ENCODE data around the gene CRELD1. TPM values are rescaled to one million over a fixed set of nuclear protein-coding genes. Genes with fewer than 3 reads are reported as not detected.
"Not testable (repeated sequence)": the region's sequence is repeated elsewhere in the genome, so short reads cannot be mapped to it uniquely, and the experiment has no call there.

The CRELD1 gene
- total RNA-seq, 4 donors from 2014 or later = 54.3 to 80.0 (median 64.6) TPM

DNA sequence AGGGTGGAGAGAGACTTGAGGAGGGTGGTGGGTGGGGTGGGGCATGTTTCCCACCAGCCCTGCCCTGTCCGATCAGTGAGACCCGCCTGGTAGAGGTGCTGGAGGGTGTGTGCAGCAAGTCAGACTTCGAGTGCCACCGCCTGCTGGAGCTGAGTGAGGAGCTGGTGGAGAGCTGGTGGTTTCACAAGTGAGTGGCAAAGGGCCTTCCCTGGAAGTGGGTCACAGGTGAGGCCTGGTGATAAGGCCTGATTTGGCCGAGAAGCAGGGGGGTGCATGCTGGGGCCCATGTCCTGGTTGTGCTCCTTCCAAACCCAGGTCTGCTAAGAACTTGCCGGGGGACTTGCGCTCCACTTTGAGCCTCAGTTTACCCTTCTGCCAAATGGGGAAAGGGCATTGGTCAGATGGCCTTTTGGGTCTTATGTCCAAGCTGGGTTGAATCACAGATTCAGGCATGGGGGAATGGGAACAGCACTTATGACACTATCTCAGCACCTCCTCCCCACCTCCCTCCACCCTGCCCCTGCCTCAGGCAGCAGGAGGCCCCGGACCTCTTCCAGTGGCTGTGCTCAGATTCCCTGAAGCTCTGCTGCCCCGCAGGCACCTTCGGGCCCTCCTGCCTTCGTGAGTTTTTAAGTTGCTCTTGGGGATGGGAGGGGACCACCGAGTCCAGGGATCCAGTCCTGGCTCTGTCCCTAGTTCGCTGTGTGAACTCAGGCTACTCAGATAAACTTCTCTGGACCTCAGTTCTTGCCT, 4.0 kb downstream of the CRELD1 start:
- Histone ChIP-seq H3K9me3 (no peaks in the 10 kb centered on the region), H3K4me1 (peaks cover 0 to 30% (median 18%) of the 10 kb centered on the region in 3 donors), H3K27me3 (no peaks in the 10 kb centered on the region), H3K4me3 (no peak overlapping the region), H3K27ac (no peak overlapping the region), H3K36me3 (peaks cover 0 to 49% of the 10 kb centered on the region in 2 donors)
- 86% methylated on average over 3 of the region's 13 CpGs; no CpG with 5 or more reads in 1 of the 2 donors for WGBS, 2 donors (ENCODE audit: low coverage in 1 of 2)
- ATAC-seq = no peak
- TF ChIP-seq EP300 (IDR thresholded peaks at IDR 0.05) (no peak), POLR2A (IDR thresholded peaks at IDR 0.05) (no peak), POLR2AphosphoS5 (IDR thresholded peaks at IDR 0.05) (no peak)
- TF ChIP-seq, protein P1, sequence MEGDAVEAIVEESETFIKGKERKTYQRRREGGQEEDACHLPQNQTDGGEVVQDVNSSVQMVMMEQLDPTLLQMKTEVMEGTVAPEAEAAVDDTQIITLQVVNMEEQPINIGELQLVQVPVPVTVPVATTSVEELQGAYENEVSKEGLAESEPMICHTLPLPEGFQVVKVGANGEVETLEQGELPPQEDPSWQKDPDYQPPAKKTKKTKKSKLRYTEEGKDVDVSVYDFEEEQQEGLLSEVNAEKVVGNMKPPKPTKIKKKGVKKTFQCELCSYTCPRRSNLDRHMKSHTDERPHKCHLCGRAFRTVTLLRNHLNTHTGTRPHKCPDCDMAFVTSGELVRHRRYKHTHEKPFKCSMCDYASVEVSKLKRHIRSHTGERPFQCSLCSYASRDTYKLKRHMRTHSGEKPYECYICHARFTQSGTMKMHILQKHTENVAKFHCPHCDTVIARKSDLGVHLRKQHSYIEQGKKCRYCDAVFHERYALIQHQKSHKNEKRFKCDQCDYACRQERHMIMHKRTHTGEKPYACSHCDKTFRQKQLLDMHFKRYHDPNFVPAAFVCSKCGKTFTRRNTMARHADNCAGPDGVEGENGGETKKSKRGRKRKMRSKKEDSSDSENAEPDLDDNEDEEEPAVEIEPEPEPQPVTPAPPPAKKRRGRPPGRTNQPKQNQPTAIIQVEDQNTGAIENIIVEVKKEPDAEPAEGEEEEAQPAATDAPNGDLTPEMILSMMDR (IDR thresholded peaks at IDR 0.05) = no peak

DNA sequence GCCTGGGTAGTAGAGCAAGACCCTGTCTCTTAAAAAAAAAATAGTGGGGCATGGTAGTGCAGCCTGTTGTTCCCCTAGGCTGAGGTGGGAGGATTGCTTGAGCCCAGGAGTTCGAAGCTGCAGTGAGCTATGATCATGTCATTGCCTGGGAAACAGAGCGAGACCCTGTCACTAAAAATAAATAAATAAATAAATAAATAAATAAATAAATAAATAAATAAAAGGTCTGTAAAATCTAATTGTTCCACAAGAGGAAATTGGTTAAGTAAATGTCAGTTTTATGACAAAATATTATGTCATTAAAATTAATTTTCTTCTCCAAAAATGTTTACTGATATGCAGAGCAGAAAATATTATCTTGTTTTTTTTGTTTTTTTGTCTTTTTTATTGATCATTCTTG, 5.3 kb downstream of the CRELD1 start:
- H3K4me3 ChIP-seq = no peak overlapping the region
- ATAC-seq = no peak
- no peak for TF ChIP-seq POLR2A (IDR thresholded peaks at IDR 0.05)
- no peak for TF ChIP-seq POLR2AphosphoS5 (IDR thresholded peaks at IDR 0.05)
- TF ChIP-seq, protein P1 (IDR thresholded peaks at IDR 0.05) = no peak
- no peak for TF ChIP-seq EP300 (IDR thresholded peaks at IDR 0.05)
- H3K9me3 ChIP-seq = no peaks in the 10 kb centered on the region
- H3K27ac ChIP-seq = no peak overlapping the region
- peaks cover 0 to 62% of the 10 kb centered on the region in 2 donors for H3K36me3 ChIP-seq
- H3K27me3 ChIP-seq = no peaks in the 10 kb centered on the region
- peaks cover 0 to 22% (median 18%) of the 10 kb centered on the region in 3 donors for H3K4me1 ChIP-seq
- 92 to 94% methylated on average over 2 of the region's 2 CpGs for WGBS, 2 donors (ENCODE audit: low coverage in 1 of 2)

DNA sequence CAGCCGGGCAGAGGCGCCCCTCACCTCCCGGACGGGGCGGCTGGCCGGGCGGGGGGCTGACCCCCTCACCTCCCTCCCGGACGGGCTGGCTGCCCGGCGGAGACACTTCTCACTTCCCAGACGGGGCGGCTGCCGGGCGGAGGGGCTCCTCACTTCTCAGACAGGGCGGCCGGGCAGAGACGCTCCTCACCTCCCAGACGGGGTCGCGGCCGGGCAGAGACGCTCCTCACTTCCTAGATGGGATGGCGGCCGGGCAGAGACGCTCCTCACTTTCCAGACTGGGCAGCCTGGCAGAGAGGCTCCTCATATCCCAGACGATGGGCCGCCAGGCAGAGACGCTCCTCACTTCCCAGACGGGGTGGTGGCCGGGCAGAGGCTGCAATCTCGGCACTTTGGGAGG, 6.3 kb downstream of the CRELD1 start:
- not testable (repeated sequence) for H3K27me3 ChIP-seq

DNA sequence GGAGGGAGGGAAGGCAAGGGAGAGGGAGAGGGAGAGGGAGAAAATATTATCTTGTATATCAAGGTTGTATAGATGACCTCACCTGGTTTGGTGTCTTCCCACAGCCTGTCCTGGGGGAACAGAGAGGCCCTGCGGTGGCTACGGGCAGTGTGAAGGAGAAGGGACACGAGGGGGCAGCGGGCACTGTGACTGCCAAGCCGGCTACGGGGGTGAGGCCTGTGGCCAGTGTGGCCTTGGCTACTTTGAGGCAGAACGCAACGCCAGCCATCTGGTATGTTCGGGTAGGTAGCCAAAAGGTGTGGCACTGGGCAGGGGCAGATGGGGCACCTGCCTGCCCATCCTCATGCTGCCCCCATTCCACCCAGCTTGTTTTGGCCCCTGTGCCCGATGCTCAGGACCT, 7.1 kb downstream of the CRELD1 start:
- no peak overlapping the region for H3K4me3 ChIP-seq
- 93% methylated on average over 7 of the region's 10 CpGs; no CpG with 5 or more reads in 1 of the 2 donors for WGBS, 2 donors (ENCODE audit: low coverage in 1 of 2)

More for the DNA sequence above, 6.3 kb downstream of the CRELD1 start:
- Histone ChIP-seq H3K36me3 (peaks cover 0 to 69% of the 10 kb centered on the region in 2 donors), H3K4me1 (peaks cover 0 to 13% (median 11%) of the 10 kb centered on the region in 3 donors)
- WGBS, 2 donors (ENCODE audit: low coverage in 1 of 2) = no CpG with 5 or more reads among the region's 32 CpGs
- not testable (repeated sequence) for ATAC-seq, H3K27ac ChIP-seq, H3K9me3 ChIP-seq, H3K4me3 ChIP-seq

DNA sequence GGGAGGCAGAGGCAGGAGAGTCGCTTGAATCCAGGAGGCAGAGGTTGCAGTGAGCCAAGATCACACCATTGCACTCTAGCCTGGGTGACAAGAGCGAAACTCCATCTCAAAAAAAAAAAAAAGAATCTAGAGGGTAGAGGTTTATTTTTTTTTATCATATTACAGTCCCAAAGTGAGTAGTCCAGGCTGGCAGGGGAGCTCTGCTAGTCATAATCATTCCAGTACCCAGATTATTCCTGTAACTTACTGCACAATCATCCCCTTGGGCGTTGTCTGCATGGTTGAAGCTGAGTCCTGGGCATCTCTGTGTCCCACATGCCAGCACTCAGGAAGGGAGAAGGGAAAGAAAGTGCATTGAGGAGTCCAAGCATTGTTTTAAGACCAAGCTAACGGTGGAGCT, 8.5 kb downstream of the CRELD1 start:
- Histone ChIP-seq H3K27ac (no peak overlapping the region), H3K9me3 (no peaks in the 10 kb centered on the region), H3K27me3 (no peaks in the 10 kb centered on the region), H3K36me3 (peaks cover 0 to 54% of the 10 kb centered on the region in 2 donors), H3K4me3 (no peak overlapping the region), H3K4me1 (peaks cover 0 to 20% (median 0%) of the 10 kb centered on the region in 3 donors)
- ATAC-seq = no peak
- 74 to 80% methylated on average over 4 of the region's 4 CpGs for WGBS, 2 donors (ENCODE audit: low coverage in 1 of 2)
- TF ChIP-seq EP300 (IDR thresholded peaks at IDR 0.05) (no peak), POLR2A (IDR thresholded peaks at IDR 0.05) (no peak), POLR2AphosphoS5 (IDR thresholded peaks at IDR 0.05) (no peak)
- TF ChIP-seq, protein P1 (IDR thresholded peaks at IDR 0.05) = no peak

More for the DNA sequence above, 7.1 kb downstream of the CRELD1 start:
- Histone ChIP-seq H3K27ac (no peak overlapping the region), H3K4me1 (peaks cover 0 to 10% (median 2%) of the 10 kb centered on the region in 3 donors), H3K27me3 (no peaks in the 10 kb centered on the region), H3K9me3 (no peaks in the 10 kb centered on the region), H3K36me3 (peaks cover 0 to 67% of the 10 kb centered on the region in 2 donors)
- no peak for ATAC-seq
- TF ChIP-seq EP300 (IDR thresholded peaks at IDR 0.05) (no peak), POLR2AphosphoS5 (IDR thresholded peaks at IDR 0.05) (no peak), POLR2A (IDR thresholded peaks at IDR 0.05) (no peak)
- TF ChIP-seq, protein P1 (IDR thresholded peaks at IDR 0.05) = no peak

All from gastroesophageal sphincter (tissue), 4 donors.